Measurements from ENCODE around the gene STX7.
A peak's percentile ranks its signal among the peaks of the same experiment; 100 is the strongest.
"Not testable (repeated sequence)": the region's sequence is repeated elsewhere in the genome, so short reads cannot be mapped to it uniquely, and the experiment has no call there.

The STX7 gene

GRCh38 chr6:132512638-132513632 is at the start of gene STX7:
STX7 (minus strand) TSS chr6:132513116; CDS start chr6:132503530, 9,586 bp downstream.
- DNase-seq = peak; percentile 41 to 81

GRCh38 chr6:132560087-132560486 is 47.2 kb upstream of the STX7 start:
- not testable (repeated sequence) for DNase-seq

GRCh38 chr6:132552372-132552771 is 39.5 kb upstream of the STX7 start, which contains the start of gene TAAR8:
TAAR8 (plus strand) TSS chr6:132552672; CDS start chr6:132552693, 21 bp downstream.
- no peak for DNase-seq

- no peak for DNase-seq
Measured at GRCh38 chr6:132551214-132551613, 38.3 kb upstream of the STX7 start.

- DNase-seq = no peak
Measured at GRCh38 chr6:132548746-132549463, 36.0 kb upstream of the STX7 start.

GRCh38 chr6:132544826-132545225 is 31.9 kb upstream of the STX7 start:
- DNase-seq = no peak

- DNase-seq = no peak
Measured at GRCh38 chr6:132537977-132538376, 25.1 kb upstream of the STX7 start, which contains the start of gene TAAR9. TAAR9 (plus strand) TSS chr6:132538277; CDS start chr6:132538290, 13 bp downstream.

GRCh38 chr6:132537145-132537544 is 24.2 kb upstream of the STX7 start:
- DNase-seq = no peak

- DNase-seq = not testable (repeated sequence)
Measured at GRCh38 chr6:132534546-132534945, 21.6 kb upstream of the STX7 start.

GRCh38 chr6:132530293-132530974 is 17.5 kb upstream of the STX7 start:
- peak in 1 of 2 experiments; percentile 58 for DNase-seq

GRCh38 chr6:132527791-132528190 is 14.9 kb upstream of the STX7 start:
- no peak for DNase-seq

GRCh38 chr6:132526461-132526860 is 13.5 kb upstream of the STX7 start:
- no peak for DNase-seq

GRCh38 chr6:132525866-132526265 is 12.9 kb upstream of the STX7 start:
- DNase-seq = no peak

- no peak for DNase-seq
Measured at GRCh38 chr6:132524646-132525045, 11.7 kb upstream of the STX7 start.

GRCh38 chr6:132520953-132521352 is 8.0 kb upstream of the STX7 start:
- no peak for DNase-seq

- DNase-seq = no peak
Measured at GRCh38 chr6:132515386-132515785, 2.5 kb upstream of the STX7 start.

GRCh38 chr6:132513831-132514545 is 1.1 kb upstream of the STX7 start:
- no peak for DNase-seq

GRCh38 chr6:132512342-132512637 is 626 bp downstream of the STX7 start:
- DNase-seq = no peak

GRCh38 chr6:132511831-132512220 is 1.1 kb downstream of the STX7 start:
- no peak for DNase-seq

- DNase-seq = no peak
Measured at GRCh38 chr6:132511210-132511830, 1.6 kb downstream of the STX7 start.

- no peak for DNase-seq
Measured at GRCh38 chr6:132506869-132507808, 5.8 kb downstream of the STX7 start.

Measured in SW 1271 (cell line).